GM12875 (cell line): ENCODE data around the gene NETO1.

ENCODE experiments used
- H3K4me3 ChIP-seq: one replicate; pipeline ENCODE4 v1.5.1; 2011; ENCODE audit warnings: low read depth, low read length, control low read depth
- CTCF ChIP-seq: IDR thresholded peaks from 2 replicates; pipeline ENCODE4 v1.5.1; 2011; ENCODE audit warnings: low read depth, mild to moderate bottlenecking, control low read depth, inconsistent platforms, low read length, moderate library complexity, borderline replicate concordance; ENCODE audit not compliant: insufficient read depth

The NETO1 gene

DNA sequence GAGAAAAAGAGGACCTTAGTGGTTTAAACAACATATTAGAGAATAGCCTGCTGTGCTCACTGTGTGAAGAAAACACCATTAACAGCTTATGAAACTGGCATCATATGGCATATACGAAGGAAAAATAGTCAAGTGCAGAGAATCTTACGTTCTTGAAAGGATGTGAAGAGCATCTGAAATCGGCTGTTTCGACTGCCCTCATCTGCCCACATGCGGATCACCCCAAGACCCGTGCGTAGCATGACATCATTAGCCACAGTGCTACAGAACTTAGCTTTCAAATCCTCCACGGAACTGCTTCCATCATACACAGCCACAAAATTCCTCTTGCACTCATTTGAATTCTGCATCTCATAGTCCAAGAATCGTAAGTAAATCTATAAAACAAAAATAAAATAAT lies 84.3 kb downstream of the NETO1 start:
- TF ChIP-seq CTCF = no peak
- H3K4me3 ChIP-seq = no peak overlapping the region

DNA sequence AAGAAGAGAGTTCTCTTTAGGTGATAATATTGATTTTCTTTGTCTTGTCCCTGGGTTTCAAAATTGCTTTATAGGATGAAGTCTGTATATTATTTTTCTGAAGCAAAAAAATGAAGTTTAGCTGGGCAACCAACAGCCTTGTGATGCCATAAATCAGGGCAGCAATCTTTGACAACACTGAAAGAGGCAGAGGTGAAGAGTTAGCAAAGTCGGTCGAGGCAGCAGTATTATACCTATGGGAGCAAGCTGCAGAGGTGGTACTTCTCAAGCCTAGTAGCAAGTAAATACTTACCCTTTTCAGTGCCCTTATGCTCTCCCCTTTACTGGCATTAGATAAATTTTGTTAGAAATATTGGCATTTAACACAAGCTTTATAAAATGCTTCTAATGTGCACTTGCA lies 92.9 kb downstream of the NETO1 start:
- TF ChIP-seq CTCF = no peak
- H3K4me3 ChIP-seq = no peak overlapping the region

DNA sequence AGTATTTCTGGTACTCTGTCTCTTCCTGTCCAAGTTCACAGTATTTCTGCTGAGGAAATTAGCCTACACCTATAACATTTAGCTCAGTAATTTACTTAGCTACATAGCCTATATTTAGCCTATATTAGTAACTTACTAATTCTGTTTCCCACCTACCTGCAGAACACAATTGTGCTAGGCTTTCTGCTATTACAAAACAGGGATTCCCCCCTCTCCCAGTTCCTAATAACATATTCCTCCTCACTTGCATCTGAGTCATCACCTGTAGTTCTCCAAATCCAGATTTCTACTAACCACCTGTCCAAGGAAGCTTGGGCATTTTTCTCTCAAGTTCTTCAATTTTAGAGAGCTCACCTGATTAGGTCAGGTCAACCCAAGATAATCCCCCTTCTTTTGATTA lies 94.9 kb downstream of the NETO1 start:
- no peak overlapping the region for H3K4me3 ChIP-seq

DNA sequence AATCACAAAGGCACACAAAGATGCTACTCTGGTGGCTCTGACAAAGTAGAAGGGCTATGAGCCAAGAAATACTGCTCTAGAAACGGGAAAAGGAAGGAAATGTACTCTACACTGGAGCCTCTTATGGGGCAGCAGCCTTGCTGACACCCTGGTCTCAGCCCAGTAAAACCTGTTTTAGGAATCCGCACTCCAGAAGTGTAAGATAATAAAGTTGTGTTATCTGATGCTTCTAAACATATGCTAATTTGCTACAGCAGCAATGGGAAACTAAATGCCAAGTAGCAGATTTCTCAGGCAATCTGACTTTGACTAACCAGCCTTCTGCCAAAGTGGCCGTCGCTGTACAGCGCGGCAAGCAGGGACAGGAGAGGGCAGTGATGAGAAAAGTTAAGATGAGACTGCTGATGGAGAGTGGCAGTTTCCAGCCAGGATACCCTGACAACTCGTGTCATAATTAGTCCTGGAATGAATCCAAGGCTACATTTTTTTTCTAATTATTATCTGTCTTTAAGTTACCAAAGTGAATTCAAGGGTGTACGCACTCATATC lies 99.0 kb downstream of the NETO1 start:
- H3K4me3 ChIP-seq = no peak overlapping the region
- TF ChIP-seq CTCF = no peak

More for the DNA sequence above, 94.9 kb downstream of the NETO1 start:
- TF ChIP-seq CTCF = no peak

DNA sequence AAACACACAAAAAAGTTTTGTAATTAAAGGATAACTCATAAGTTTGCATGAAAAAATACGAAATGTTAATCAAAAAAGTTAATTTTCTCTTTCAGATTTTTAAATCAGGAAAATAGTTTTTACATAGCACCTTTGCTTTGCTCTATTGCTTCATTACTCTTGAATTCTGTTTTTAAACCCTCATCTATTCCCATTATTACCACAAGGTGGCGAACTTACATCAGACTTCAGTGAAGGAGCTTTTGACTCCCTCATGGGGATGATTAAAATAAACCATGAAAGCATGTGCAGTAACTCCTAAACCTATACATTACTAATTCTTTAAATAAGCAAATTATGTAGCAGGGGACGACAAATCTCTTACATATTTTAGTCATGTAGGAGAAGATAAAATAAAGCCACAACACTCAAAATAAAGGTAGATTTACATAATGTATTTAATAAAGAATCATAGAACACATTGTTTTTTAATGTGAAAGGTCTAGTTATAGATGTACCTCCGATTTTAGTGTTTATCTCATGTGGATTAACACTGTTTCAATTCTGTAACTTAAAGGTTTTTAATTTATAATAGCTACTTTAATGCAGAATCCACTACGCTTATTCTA lies 105.2 kb downstream of the NETO1 start:
- H3K4me3 ChIP-seq = no peak overlapping the region
- TF ChIP-seq CTCF = peak; percentile 37; the same call in 1 of the 2 replicates

GRCh38 chr18:72752220-72752619 lies 115.6 kb downstream of the NETO1 start:
- H3K4me3 ChIP-seq = no peak overlapping the region
- no peak for TF ChIP-seq CTCF

GRCh38 chr18:72742002-72742401 lies 125.8 kb downstream of the NETO1 start:
- TF ChIP-seq CTCF = no peak
- no peak overlapping the region for H3K4me3 ChIP-seq
